HCT116 (cell line): ENCODE data around the gene KCNK18.

Source experiments
- CBX3 ChIP-seq: IDR thresholded peaks from 2 replicates; pipeline ENCODE4 v1.6.1; 2012; ENCODE audit warnings: low read depth
- EZH2 ChIP-seq: fragments of 200-600 bp; sonication (generic); IDR thresholded peaks from 2 replicates; pipeline ENCODE4 v1.6.1; 2017; ENCODE audit warnings: antibody characterized with exemption, mixed run types
- EZH2phosphoT487 ChIP-seq: fragments of 200-600 bp; IDR thresholded peaks from 2 replicates; pipeline ENCODE4 v1.6.1; 2018; ENCODE audit warnings: antibody characterized with exemption, borderline replicate concordance
- POLR2A ChIP-seq: IDR thresholded peaks from 2 replicates; pipeline ENCODE4 v1.7.0; 2011; ENCODE audit warnings: borderline replicate concordance; ENCODE audit not compliant: insufficient read depth, insufficient read length; ENCODE audit errors: extremely low read depth
- RAD21 ChIP-seq: IDR thresholded peaks from 2 replicates; pipeline ENCODE4 v1.6.1; 2012; ENCODE audit warnings: low read depth, mild to moderate bottlenecking
- TCF7L2 ChIP-seq: IDR thresholded peaks from 2 replicates; pipeline ENCODE4 v1.7.0; 2011; ENCODE audit warnings: borderline replicate concordance, inconsistent platforms; ENCODE audit not compliant: insufficient read depth, insufficient read length; ENCODE audit errors: extremely low read depth
- YY1 ChIP-seq: IDR thresholded peaks from 2 replicates; pipeline ENCODE4 v1.6.1; 2011; ENCODE audit warnings: low read length, low read depth, moderate library complexity, mild to moderate bottlenecking; ENCODE audit not compliant: insufficient replicate concordance; ENCODE audit errors: extremely low read depth
- ZNF274 ChIP-seq: fragments of 200-500 bp; sonication (Bioruptor generic); IDR thresholded peaks from 2 replicates; pipeline ENCODE4 v1.6.1; 2014; ENCODE audit warnings: mild to moderate bottlenecking, low read depth, low read length, inconsistent platforms
- TF ChIP-seq, protein P1 (sequence below), 3 experiments: fragments of 200-600 bp in 1 of 3; sonication (generic) in 1 of 3; IDR thresholded peaks in 2 of 3; conservative IDR thresholded peaks in 1 of 3; 2 replicates each; pipeline ENCODE4 v1.5.1; 2012 to 2017; ENCODE audit warnings: low read depth in 2 of 3, low read length in 2 of 3, antibody characterized with exemption in 1 of 3, borderline replicate concordance in 1 of 3, control low read depth in 1 of 3, mild to moderate bottlenecking in 1 of 3, mixed read lengths in 1 of 3, mixed run types in 1 of 3, moderate library complexity in 1 of 3; ENCODE audit not compliant: insufficient read depth in 1 of 3
- TF ChIP-seq, protein P2 (sequence below): IDR thresholded peaks from 2 replicates; pipeline ENCODE4 v1.6.1; 2012; ENCODE audit warnings: low read depth
- TF ChIP-seq, protein P3 (sequence below): IDR thresholded peaks from 2 replicates; pipeline ENCODE4 v1.6.1; 2012

DNA sequence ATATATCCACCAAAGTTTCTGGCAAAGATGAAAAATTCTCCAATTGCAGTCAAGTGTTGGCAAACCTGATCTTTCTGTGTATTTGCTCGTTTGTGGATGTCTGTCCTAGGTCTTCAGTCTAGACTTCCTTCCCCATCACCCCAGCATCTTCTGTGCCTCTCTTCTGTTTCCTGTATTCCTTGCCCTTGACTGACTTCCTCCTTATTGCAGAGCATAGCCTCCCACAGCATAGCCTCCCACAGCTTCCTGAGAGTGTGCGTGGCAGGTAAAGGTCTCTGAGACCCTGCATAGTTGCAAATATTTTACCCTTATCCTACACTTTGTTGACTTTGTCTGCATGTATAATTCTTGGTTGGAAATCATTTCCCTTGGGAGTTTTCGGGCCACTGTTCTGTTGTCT lies 62.0 kb downstream of the KCNK18 start:
- TF ChIP-seq TCF7L2 = no peak
- no peak for TF ChIP-seq EZH2
- TF ChIP-seq, protein P1, sequence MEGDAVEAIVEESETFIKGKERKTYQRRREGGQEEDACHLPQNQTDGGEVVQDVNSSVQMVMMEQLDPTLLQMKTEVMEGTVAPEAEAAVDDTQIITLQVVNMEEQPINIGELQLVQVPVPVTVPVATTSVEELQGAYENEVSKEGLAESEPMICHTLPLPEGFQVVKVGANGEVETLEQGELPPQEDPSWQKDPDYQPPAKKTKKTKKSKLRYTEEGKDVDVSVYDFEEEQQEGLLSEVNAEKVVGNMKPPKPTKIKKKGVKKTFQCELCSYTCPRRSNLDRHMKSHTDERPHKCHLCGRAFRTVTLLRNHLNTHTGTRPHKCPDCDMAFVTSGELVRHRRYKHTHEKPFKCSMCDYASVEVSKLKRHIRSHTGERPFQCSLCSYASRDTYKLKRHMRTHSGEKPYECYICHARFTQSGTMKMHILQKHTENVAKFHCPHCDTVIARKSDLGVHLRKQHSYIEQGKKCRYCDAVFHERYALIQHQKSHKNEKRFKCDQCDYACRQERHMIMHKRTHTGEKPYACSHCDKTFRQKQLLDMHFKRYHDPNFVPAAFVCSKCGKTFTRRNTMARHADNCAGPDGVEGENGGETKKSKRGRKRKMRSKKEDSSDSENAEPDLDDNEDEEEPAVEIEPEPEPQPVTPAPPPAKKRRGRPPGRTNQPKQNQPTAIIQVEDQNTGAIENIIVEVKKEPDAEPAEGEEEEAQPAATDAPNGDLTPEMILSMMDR (IDR thresholded peaks at IDR 0.05 in 2 of 3, conservative IDR thresholded peaks at IDR 0.05 in 1 of 3; ENCODE audit: borderline replicate concordance in 1 of 3, insufficient read depth in 1 of 3, low read depth in 2 of 3, low read length in 2 of 3) = no peak
- TF ChIP-seq, protein P2, sequence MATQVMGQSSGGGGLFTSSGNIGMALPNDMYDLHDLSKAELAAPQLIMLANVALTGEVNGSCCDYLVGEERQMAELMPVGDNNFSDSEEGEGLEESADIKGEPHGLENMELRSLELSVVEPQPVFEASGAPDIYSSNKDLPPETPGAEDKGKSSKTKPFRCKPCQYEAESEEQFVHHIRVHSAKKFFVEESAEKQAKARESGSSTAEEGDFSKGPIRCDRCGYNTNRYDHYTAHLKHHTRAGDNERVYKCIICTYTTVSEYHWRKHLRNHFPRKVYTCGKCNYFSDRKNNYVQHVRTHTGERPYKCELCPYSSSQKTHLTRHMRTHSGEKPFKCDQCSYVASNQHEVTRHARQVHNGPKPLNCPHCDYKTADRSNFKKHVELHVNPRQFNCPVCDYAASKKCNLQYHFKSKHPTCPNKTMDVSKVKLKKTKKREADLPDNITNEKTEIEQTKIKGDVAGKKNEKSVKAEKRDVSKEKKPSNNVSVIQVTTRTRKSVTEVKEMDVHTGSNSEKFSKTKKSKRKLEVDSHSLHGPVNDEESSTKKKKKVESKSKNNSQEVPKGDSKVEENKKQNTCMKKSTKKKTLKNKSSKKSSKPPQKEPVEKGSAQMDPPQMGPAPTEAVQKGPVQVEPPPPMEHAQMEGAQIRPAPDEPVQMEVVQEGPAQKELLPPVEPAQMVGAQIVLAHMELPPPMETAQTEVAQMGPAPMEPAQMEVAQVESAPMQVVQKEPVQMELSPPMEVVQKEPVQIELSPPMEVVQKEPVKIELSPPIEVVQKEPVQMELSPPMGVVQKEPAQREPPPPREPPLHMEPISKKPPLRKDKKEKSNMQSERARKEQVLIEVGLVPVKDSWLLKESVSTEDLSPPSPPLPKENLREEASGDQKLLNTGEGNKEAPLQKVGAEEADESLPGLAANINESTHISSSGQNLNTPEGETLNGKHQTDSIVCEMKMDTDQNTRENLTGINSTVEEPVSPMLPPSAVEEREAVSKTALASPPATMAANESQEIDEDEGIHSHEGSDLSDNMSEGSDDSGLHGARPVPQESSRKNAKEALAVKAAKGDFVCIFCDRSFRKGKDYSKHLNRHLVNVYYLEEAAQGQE = no peak
- no peak for TF ChIP-seq EZH2phosphoT487
- no peak for TF ChIP-seq POLR2A
- TF ChIP-seq, protein P3, sequence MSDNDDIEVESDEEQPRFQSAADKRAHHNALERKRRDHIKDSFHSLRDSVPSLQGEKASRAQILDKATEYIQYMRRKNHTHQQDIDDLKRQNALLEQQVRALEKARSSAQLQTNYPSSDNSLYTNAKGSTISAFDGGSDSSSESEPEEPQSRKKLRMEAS = no peak
- no peak for TF ChIP-seq YY1
- no peak for TF ChIP-seq CBX3
- TF ChIP-seq ZNF274 = no peak
- TF ChIP-seq RAD21 = no peak
